H9 (cell line): ENCODE data around the gene UBA1. TPM values are rescaled to one million over a fixed set of nuclear protein-coding genes. Genes with fewer than 3 reads are reported as not detected.

Source experiments
- DNase-seq: peaks from one replicate; pipeline ENCODE4 v3.0.0-alpha.2; 2017
- H2AFZ ChIP-seq: one replicate; pipeline ENCODE4 v1.6.1; 2013; ENCODE audit warnings: mild to moderate bottlenecking, low read length, control low read depth, moderate library complexity
- H2AK5ac ChIP-seq: 2 replicates; pipeline ENCODE4 v1.6.1; 2013; ENCODE audit warnings: low read length, control low read depth, mixed read lengths; ENCODE audit not compliant: insufficient read length
- H2BK120ac ChIP-seq: one replicate; pipeline ENCODE4 v1.6.1; 2013; ENCODE audit warnings: low read depth, mild to moderate bottlenecking, low read length, control low read depth, inconsistent platforms; ENCODE audit not compliant: poor library complexity, severe bottlenecking
- H2BK12ac ChIP-seq: 2 replicates; pipeline ENCODE4 v1.6.1; 2013; ENCODE audit warnings: low read length, control low read depth, mixed read lengths, low read depth; ENCODE audit not compliant: insufficient read length
- H2BK15ac ChIP-seq: 2 replicates; pipeline ENCODE4 v1.6.1; 2013; ENCODE audit warnings: low read depth, low read length, control low read depth
- H2BK20ac ChIP-seq: one replicate; pipeline ENCODE4 v1.6.1; 2013; ENCODE audit warnings: low read depth, mild to moderate bottlenecking, low read length, control low read depth, inconsistent platforms; ENCODE audit not compliant: poor library complexity, severe bottlenecking
- H2BK5ac ChIP-seq: 2 replicates; pipeline ENCODE4 v1.6.1; 2013; ENCODE audit warnings: low read length, control low read depth, mixed read lengths; ENCODE audit not compliant: insufficient read length
- H3K14ac ChIP-seq: 2 replicates; pipeline ENCODE4 v1.6.1; 2013; ENCODE audit warnings: low read length, control low read depth; ENCODE audit not compliant: insufficient read depth
- H3K18ac ChIP-seq: 2 replicates; pipeline ENCODE4 v1.6.1; 2013; ENCODE audit warnings: low read depth, mild to moderate bottlenecking, mixed read lengths, low read length, control low read depth; ENCODE audit not compliant: insufficient read length
- H3K23ac ChIP-seq: 2 replicates; pipeline ENCODE4 v1.6.1; 2013; ENCODE audit warnings: low read length, control low read depth, mixed read lengths, low read depth; ENCODE audit not compliant: insufficient read length
- H3K23me2 ChIP-seq: 2 replicates; pipeline ENCODE4 v1.6.1; 2013; ENCODE audit warnings: low read depth, mild to moderate bottlenecking, mixed read lengths, low read length, control low read depth; ENCODE audit not compliant: insufficient read length, poor library complexity, severe bottlenecking
- H3K27ac ChIP-seq: 2 replicates; pipeline ENCODE4 v1.5.1; 2013; ENCODE audit warnings: low read length, control low read depth, mixed read lengths, low read depth; ENCODE audit not compliant: insufficient read length
- H3K27me3 ChIP-seq: 2 replicates; pipeline ENCODE4 v1.6.1; 2013; ENCODE audit warnings: low read length, control low read depth, inconsistent platforms; ENCODE audit not compliant: insufficient read depth
- H3K4ac ChIP-seq: 2 replicates; pipeline ENCODE4 v1.6.1; 2013; ENCODE audit warnings: low read depth, mild to moderate bottlenecking, control low read depth, inconsistent platforms, low read length, moderate library complexity
- H3K4me1 ChIP-seq: 2 replicates; pipeline ENCODE4 v1.6.1; 2013; ENCODE audit warnings: low read length, control low read depth, inconsistent platforms; ENCODE audit not compliant: insufficient read depth
- H3K4me2 ChIP-seq: 2 replicates; pipeline ENCODE4 v1.6.1; 2013; ENCODE audit warnings: low read length, control low read depth, mixed read lengths; ENCODE audit not compliant: insufficient read length, insufficient read depth
- H3K56ac ChIP-seq: 2 replicates; pipeline ENCODE4 v1.6.1; 2013; ENCODE audit warnings: low read depth, mild to moderate bottlenecking, mixed read lengths, low read length, control low read depth; ENCODE audit not compliant: insufficient read length
- H3K79me1 ChIP-seq: 2 replicates; pipeline ENCODE4 v1.6.1; 2013; ENCODE audit warnings: low read depth, mild to moderate bottlenecking, moderate library complexity, low read length, control low read depth, inconsistent platforms; ENCODE audit not compliant: insufficient read depth, poor library complexity, severe bottlenecking
- H3K79me2 ChIP-seq: 2 replicates; pipeline ENCODE4 v1.6.1; 2013; ENCODE audit warnings: low read length, control low read depth, inconsistent platforms; ENCODE audit not compliant: insufficient read depth
- H3K9ac ChIP-seq: 2 replicates; pipeline ENCODE4 v1.6.1; 2013; ENCODE audit warnings: low read length, control low read depth, mixed read lengths; ENCODE audit not compliant: insufficient read length; ENCODE audit errors: extremely low read depth
- H3K9me3 ChIP-seq: one replicate; pipeline ENCODE4 v1.6.1; 2013; ENCODE audit warnings: low read depth, low read length, inconsistent platforms; ENCODE audit not compliant: control insufficient read depth
- H3T11ph ChIP-seq: one replicate; pipeline ENCODE4 v1.6.1; 2013; ENCODE audit warnings: mild to moderate bottlenecking, low read length, control low read depth, inconsistent platforms
- H4K20me1 ChIP-seq: one replicate; pipeline ENCODE4 v1.6.1; 2013; ENCODE audit not compliant: control insufficient read depth, insufficient read length, insufficient read depth
- H4K5ac ChIP-seq: 2 replicates; pipeline ENCODE4 v1.6.1; 2013; ENCODE audit warnings: low read depth, mild to moderate bottlenecking, mixed read lengths, low read length, control low read depth; ENCODE audit not compliant: insufficient read length
- H4K8ac ChIP-seq: replicated peaks from 2 replicates; pipeline ENCODE4 v1.6.1; 2013; ENCODE audit warnings: low read length, control low read depth, mixed read lengths, low read depth; ENCODE audit not compliant: insufficient read length
- H4K91ac ChIP-seq: 2 replicates; pipeline ENCODE4 v1.6.1; 2013; ENCODE audit warnings: low read depth, mild to moderate bottlenecking, moderate library complexity, mixed read lengths, low read length, control low read depth; ENCODE audit not compliant: insufficient read length
- H3K27ac Mint-ChIP-seq, 3 experiments: 2 replicates in 2 of 3; 3 replicates in 1 of 3; pipeline ENCODE4 v1.8.0; 2020 to 2021; ENCODE audit warnings: mixed read lengths in 3 of 3, mild to moderate bottlenecking in 1 of 3, moderate library complexity in 1 of 3
- H3K27me3 Mint-ChIP-seq: 2 replicates; pipeline ENCODE4 v1.8.0; 2021; ENCODE audit warnings: low read depth, mild to moderate bottlenecking, moderate library complexity, mixed read lengths
- H3K36me3 Mint-ChIP-seq, 3 experiments: 2 replicates in 2 of 3; 3 replicates in 1 of 3; pipeline ENCODE4 v1.8.0; 2020 to 2021; ENCODE audit warnings: low read depth in 3 of 3, mixed read lengths in 3 of 3; ENCODE audit not compliant: insufficient read depth in 1 of 3
- H3K4me1 Mint-ChIP-seq, 2 experiments: 2 replicates each; pipeline ENCODE4 v1.8.0; 2020; ENCODE audit warnings: mixed read lengths in 2 of 2
- H3K4me3 Mint-ChIP-seq, 2 experiments: 2 replicates in 1 of 2; 3 replicates in 1 of 2; pipeline ENCODE4 v1.8.0; 2020 to 2021; ENCODE audit warnings: mild to moderate bottlenecking in 2 of 2, mixed read lengths in 2 of 2, moderate library complexity in 1 of 2
- H3K9me3 Mint-ChIP-seq, 2 experiments: 2 replicates in 1 of 2; 3 replicates in 1 of 2; pipeline ENCODE4 v1.8.0; 2020; ENCODE audit warnings: mild to moderate bottlenecking in 2 of 2, mixed read lengths in 2 of 2, moderate library complexity in 1 of 2
- WGBS: extraction: QIAGEN DNeasy Blood & Tissue Kit; methylation state at CpG from one replicate; pipeline ENCODE4 v1.1.7; 2013; ENCODE audit warnings: missing lambda C conversion rate, low lambda C conversion rate, mixed read lengths; ENCODE audit not compliant: insufficient read length; ENCODE audit errors: extremely low coverage; 5-methylcytosine and 5-hydroxymethylcytosine counted together
- total RNA-seq: library from RNA; stranded (reverse); gene quantifications from 2 replicates; pipeline ENCODE4 v1.2.1, GENCODE V29; 2021
- TF ChIP-seq, protein P1 (sequence below): fragments of 200-600 bp; sonication (generic); conservative IDR thresholded peaks from 3 replicates; pipeline ENCODE4 v1.8.0; 2021; ENCODE audit warnings: antibody characterized with exemption, mild to moderate bottlenecking

The UBA1 gene
- total RNA-seq, 1 experiment from 2014 or later = 427 TPM

DNA sequence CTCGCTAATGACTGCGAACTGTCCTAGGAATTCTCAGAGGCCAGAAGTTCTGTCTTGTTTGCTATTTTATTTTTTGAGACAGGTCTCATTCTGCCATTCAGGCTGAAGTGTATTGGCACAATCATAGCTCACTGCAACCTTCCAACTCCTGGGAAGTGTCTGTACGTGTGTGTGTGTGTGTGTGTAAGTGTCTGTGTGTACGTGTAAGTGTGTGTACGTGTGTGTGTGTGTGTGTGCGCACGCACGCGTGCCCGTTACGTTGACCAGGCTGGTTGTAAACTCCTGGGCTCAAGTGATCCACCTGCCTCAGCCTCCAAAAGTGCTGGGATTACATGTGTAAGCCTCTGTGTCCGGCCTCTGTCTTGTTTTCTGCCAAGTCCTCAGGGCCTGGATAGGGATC lies 14.5 kb downstream of the UBA1 start:
- TF ChIP-seq, protein P1, sequence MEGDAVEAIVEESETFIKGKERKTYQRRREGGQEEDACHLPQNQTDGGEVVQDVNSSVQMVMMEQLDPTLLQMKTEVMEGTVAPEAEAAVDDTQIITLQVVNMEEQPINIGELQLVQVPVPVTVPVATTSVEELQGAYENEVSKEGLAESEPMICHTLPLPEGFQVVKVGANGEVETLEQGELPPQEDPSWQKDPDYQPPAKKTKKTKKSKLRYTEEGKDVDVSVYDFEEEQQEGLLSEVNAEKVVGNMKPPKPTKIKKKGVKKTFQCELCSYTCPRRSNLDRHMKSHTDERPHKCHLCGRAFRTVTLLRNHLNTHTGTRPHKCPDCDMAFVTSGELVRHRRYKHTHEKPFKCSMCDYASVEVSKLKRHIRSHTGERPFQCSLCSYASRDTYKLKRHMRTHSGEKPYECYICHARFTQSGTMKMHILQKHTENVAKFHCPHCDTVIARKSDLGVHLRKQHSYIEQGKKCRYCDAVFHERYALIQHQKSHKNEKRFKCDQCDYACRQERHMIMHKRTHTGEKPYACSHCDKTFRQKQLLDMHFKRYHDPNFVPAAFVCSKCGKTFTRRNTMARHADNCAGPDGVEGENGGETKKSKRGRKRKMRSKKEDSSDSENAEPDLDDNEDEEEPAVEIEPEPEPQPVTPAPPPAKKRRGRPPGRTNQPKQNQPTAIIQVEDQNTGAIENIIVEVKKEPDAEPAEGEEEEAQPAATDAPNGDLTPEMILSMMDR = no peak

More for the DNA sequence above, 14.5 kb downstream of the UBA1 start:
- Histone ChIP-seq H3K27me3 (no peaks in the 10 kb centered on the region), H3K4me1 (no peaks in the 10 kb centered on the region), H3K9me3 (no peaks in the 10 kb centered on the region), H3K9ac (no peak overlapping the region), H3K4ac (no peak overlapping the region), H2BK20ac (no peak overlapping the region), H2AK5ac (no peak overlapping the region), H3K14ac (no peak overlapping the region), H2BK120ac (no peak overlapping the region), H3K79me2 (no peaks in the 10 kb centered on the region), H3K4me2 (no peak overlapping the region), H3K23me2 (no peaks in the 10 kb centered on the region), H3T11ph (no peak overlapping the region), H3K23ac (no peak overlapping the region), H2BK5ac (no peak overlapping the region), H3K27ac (no peak overlapping the region), H4K8ac (no peak overlapping the region), H2BK15ac (no peak overlapping the region), H2AFZ (no peak overlapping the region), H3K56ac (no peak overlapping the region), H2BK12ac (no peak overlapping the region), H4K91ac (no peak overlapping the region), H4K20me1 (no peaks in the 10 kb centered on the region), H3K79me1 (no peaks in the 10 kb centered on the region), H3K18ac (no peak overlapping the region), H4K5ac (no peak overlapping the region)
- Mint-ChIP-seq H3K27me3 (no peaks in the 10 kb centered on the region), H3K4me1 (no peaks in the 10 kb centered on the region), H3K27ac (no peak overlapping the region), H3K9me3 (no peaks in the 10 kb centered on the region; a peak in 1 of 5 replicates), H3K36me3 (peaks cover 86 to 100% (median 100%) of the 10 kb centered on the region in 3 experiments), H3K4me3 (no peak overlapping the region)
- DNase-seq = no peak
- WGBS = no CpG with 5 or more reads among the region's 12 CpGs
